Measurements from ENCODE around the gene RPS15.

- TF ChIP-seq CTCF (IDR thresholded peaks at IDR 0.05 in 2 of 3, conservative IDR thresholded peaks at IDR 0.05 in 1 of 3; ENCODE audit: borderline replicate concordance in 1 of 3, insufficient read depth in 1 of 3, low read depth in 2 of 3, low read length in 2 of 3) (no peak), ATF3 (IDR thresholded peaks at IDR 0.05) (no peak), POLR2AphosphoS5 (IDR thresholded peaks at IDR 0.05; ENCODE audit: low read depth, low read length) (no peak), EZH2 (IDR thresholded peaks at IDR 0.05) (no peak), POLR2A (IDR thresholded peaks at IDR 0.05; ENCODE audit: borderline replicate concordance, extremely low read depth, insufficient read depth, insufficient read length) (no peak), JUND (IDR thresholded peaks at IDR 0.05) (no peak), MAX (IDR thresholded peaks at IDR 0.05) (no peak), TCF7L2 (IDR thresholded peaks at IDR 0.05; ENCODE audit: borderline replicate concordance, extremely low read depth, insufficient read depth, insufficient read length) (no peak), CEBPB (IDR thresholded peaks at IDR 0.05; ENCODE audit: low read depth) (no peak)
Measured at GRCh38 chr19:1425102-1425837, 12.9 kb upstream of the RPS15 start.
